H1 (cell line): Measurements from ENCODE around the gene MRPS15. TPM values are rescaled to one million over a fixed set of nuclear protein-coding genes. Genes with fewer than 3 reads are reported as not detected.

Experiments
- CTCF ChIA-PET: fragments of 300-600 bp; sonication (Branson Sonifier 250); formaldehyde crosslinking; loops from one replicate; lab custom pipeline; 2021; ENCODE audit not compliant: partially characterized antibody; lab: Charles Lee
- POLR2A ChIA-PET: fragments of 300-600 bp; sonication (Branson Sonifier 250); formaldehyde crosslinking; loops from one replicate; lab custom pipeline; 2021; ENCODE audit warnings: inconsistent platforms; ENCODE audit not compliant: partially characterized antibody; lab: Charles Lee
- DNase-seq, 2 experiments: peaks; one replicate each; pipeline versions ENCODE4 v3.0.0 to v3.0.0-alpha.2; 2010 to 2022; ENCODE audit warnings: low spot score in 2 of 2, low read depth in 1 of 2, mixed read lengths in 1 of 2
- FAIRE-seq: peaks from 2 replicates; lab custom pipeline; 2011; peaks lifted over from hg19 to GRCh38; lab: Jason Lieb, UNC
- H2AFZ ChIP-seq: 2 replicates; pipeline ENCODE4 v1.8.1; 2012; ENCODE audit warnings: low read length, inconsistent platforms
- H2AK5ac ChIP-seq: 2 replicates; pipeline ENCODE4 v1.6.1; 2013; ENCODE audit warnings: low read depth, low read length
- H2BK120ac ChIP-seq: replicated peaks from 2 replicates; pipeline ENCODE3; 2013; ENCODE audit warnings: low read depth, low read length, inconsistent platforms
- H2BK12ac ChIP-seq: 2 replicates; pipeline ENCODE4 v1.6.1; 2013; ENCODE audit warnings: low read depth, low read length
- H2BK15ac ChIP-seq: 2 replicates; pipeline ENCODE4 v1.6.1; 2013; ENCODE audit warnings: low read length
- H2BK20ac ChIP-seq: 2 replicates; pipeline ENCODE4 v1.6.1; 2013; ENCODE audit warnings: low read length
- H2BK5ac ChIP-seq: 2 replicates; pipeline ENCODE4 v1.6.1; 2013; ENCODE audit warnings: low read depth, low read length
- H3K14ac ChIP-seq: 2 replicates; pipeline ENCODE4 v1.6.1; 2013; ENCODE audit warnings: inconsistent platforms; ENCODE audit not compliant: insufficient read length
- H3K18ac ChIP-seq: 2 replicates; pipeline ENCODE4 v1.6.1; 2013; ENCODE audit warnings: low read length; ENCODE audit errors: extremely low read depth
- H3K23ac ChIP-seq: 2 replicates; pipeline ENCODE4 v1.6.1; 2013; ENCODE audit warnings: inconsistent platforms; ENCODE audit not compliant: insufficient read length
- H3K23me2 ChIP-seq: 2 replicates; pipeline ENCODE4 v1.6.1; 2013; ENCODE audit warnings: low read depth, low read length
- H3K27ac ChIP-seq: 2 replicates; pipeline ENCODE4 v1.6.1; 2011; ENCODE audit warnings: low read depth, low read length, inconsistent platforms
- H3K27me3 ChIP-seq, 4 experiments: replicated peaks in 1 of 4; 1 replicate in 1 of 4; 2 replicates in 3 of 4; pipeline versions ENCODE4 v1.6.1 to v1.8.1; 2011 to 2013; ENCODE audit warnings: low read length in 3 of 4, mild to moderate bottlenecking in 3 of 4, inconsistent platforms in 2 of 4, mixed read lengths in 2 of 4, moderate library complexity in 1 of 4; ENCODE audit not compliant: control insufficient read depth in 3 of 4, insufficient read depth in 3 of 4; ENCODE audit errors: extremely low read depth in 1 of 4
- H3K36me3 ChIP-seq, 4 experiments: 2 replicates each; pipeline versions ENCODE4 v1.6.1 to v1.8.1; 2011 to 2013; ENCODE audit warnings: mild to moderate bottlenecking in 4 of 4, low read length in 3 of 4, moderate library complexity in 2 of 4, control low read depth in 1 of 4, inconsistent platforms in 1 of 4; ENCODE audit not compliant: insufficient read depth in 4 of 4, control insufficient read depth in 2 of 4
- H3K4ac ChIP-seq: replicated peaks from 2 replicates; pipeline ENCODE3; 2013; ENCODE audit warnings: low read length, low read depth, mixed read lengths, inconsistent platforms; ENCODE audit not compliant: insufficient read length
- H3K4me1 ChIP-seq, 4 experiments: replicated peaks in 1 of 4; 1 replicate in 1 of 4; 2 replicates in 3 of 4; pipeline versions ENCODE4 v1.6.1 to v1.8.1; 2011 to 2013; ENCODE audit warnings: low read length in 3 of 4, inconsistent platforms in 2 of 4, mixed read lengths in 1 of 4; ENCODE audit not compliant: insufficient read depth in 4 of 4, control insufficient read depth in 3 of 4
- H3K4me2 ChIP-seq, 2 experiments: 2 replicates each; pipeline versions ENCODE4 v1.6.1 to v1.8.1; 2011 to 2013; ENCODE audit warnings: low read depth in 2 of 2, low read length in 2 of 2, control low read depth in 1 of 2, inconsistent platforms in 1 of 2, mild to moderate bottlenecking in 1 of 2; ENCODE audit not compliant: insufficient read depth in 1 of 2
- H3K4me3 ChIP-seq, 4 experiments: fragments of 200-600, 300-600 bp in 1 of 4; sonication (generic), shearing (Covaris generic), sonication (Bioruptor Twin) in 1 of 4; 2 replicates each; pipeline versions ENCODE4 v1.5.1 to v1.8.1; 2011 to 2016; ENCODE audit warnings: low read length in 4 of 4, low read depth in 3 of 4, control low read depth in 2 of 4, inconsistent platforms in 2 of 4, mild to moderate bottlenecking in 2 of 4, mixed read lengths in 1 of 4, moderate library complexity in 1 of 4; ENCODE audit not compliant: insufficient read depth in 2 of 4; ENCODE audit errors: extremely low read depth in 1 of 4
- H3K56ac ChIP-seq: replicated peaks from 2 replicates; pipeline ENCODE3; 2013; ENCODE audit warnings: low read depth, mild to moderate bottlenecking, mixed read lengths, low read length, inconsistent platforms; ENCODE audit not compliant: insufficient read length
- H3K79me1 ChIP-seq: 2 replicates; pipeline ENCODE4 v1.6.1; 2013; ENCODE audit warnings: low read depth, low read length, control low read depth
- H3K79me2 ChIP-seq, 2 experiments: 2 replicates each; pipeline versions ENCODE4 v1.6.1 to v1.8.1; 2012 to 2013; ENCODE audit warnings: low read length in 2 of 2, mild to moderate bottlenecking in 2 of 2, inconsistent platforms in 1 of 2; ENCODE audit not compliant: insufficient read depth in 2 of 2, control insufficient read depth in 1 of 2
- H3K9ac ChIP-seq, 4 experiments: replicated peaks in 1 of 4; 1 replicate in 1 of 4; 2 replicates in 3 of 4; pipeline versions ENCODE4 v1.6.1 to v1.8.1; 2011 to 2013; ENCODE audit warnings: low read depth in 3 of 4, low read length in 3 of 4, control low read depth in 2 of 4, mild to moderate bottlenecking in 2 of 4, moderate library complexity in 2 of 4, inconsistent platforms in 1 of 4; ENCODE audit errors: extremely low read depth in 1 of 4
- H3K9me3 ChIP-seq, 2 experiments: 2 replicates each; pipeline versions ENCODE4 v1.6.1 to v1.8.1; 2012 to 2013; ENCODE audit warnings: mild to moderate bottlenecking in 2 of 2, moderate library complexity in 2 of 2, control low read depth in 1 of 2, inconsistent platforms in 1 of 2, low read depth in 1 of 2, low read length in 1 of 2, mixed read lengths in 1 of 2; ENCODE audit not compliant: insufficient read depth in 2 of 2
- H4K20me1 ChIP-seq, 2 experiments: replicated peaks in 1 of 2; 2 replicates each; pipeline versions ENCODE3 to v1.8.1; 2011 to 2013; ENCODE audit warnings: inconsistent platforms in 2 of 2, low read length in 2 of 2, mild to moderate bottlenecking in 1 of 2; ENCODE audit not compliant: insufficient read depth in 2 of 2, control insufficient read depth in 1 of 2
- H4K5ac ChIP-seq: 2 replicates; pipeline ENCODE4 v1.6.1; 2013; ENCODE audit warnings: low read length, low read depth, mixed read lengths, inconsistent platforms; ENCODE audit not compliant: insufficient read length
- H4K8ac ChIP-seq: 2 replicates; pipeline ENCODE4 v1.8.0; 2013; ENCODE audit warnings: mild to moderate bottlenecking, moderate library complexity, low read length, inconsistent platforms; ENCODE audit not compliant: insufficient read depth; ENCODE audit errors: extremely low read depth
- H4K91ac ChIP-seq: replicated peaks from 2 replicates; pipeline ENCODE3; 2013; ENCODE audit warnings: low read length, mixed read lengths, inconsistent platforms; ENCODE audit not compliant: insufficient read length
- BCL11A ChIP-seq, 2 experiments: IDR thresholded peaks; one replicate each; pipeline ENCODE4 v1.6.1; 2011; ENCODE audit warnings: low read depth in 2 of 2, low read length in 2 of 2, mild to moderate bottlenecking in 2 of 2
- CBX8 ChIP-seq: fragments of 300-800, 300-1000 bp; sonication (generic); IDR thresholded peaks from 2 replicates; pipeline ENCODE4 v1.7.1; 2016; ENCODE audit warnings: low read depth, low read length, borderline replicate concordance
- CHD1 ChIP-seq: IDR thresholded peaks from 2 replicates; pipeline ENCODE4 v1.6.1; 2012; ENCODE audit warnings: low read depth, low read length, improper control_type of control experiment
- CHD2 ChIP-seq: IDR thresholded peaks from 2 replicates; pipeline ENCODE4 v1.6.1; 2012; ENCODE audit warnings: low read length, improper control_type of control experiment
- CREB1 ChIP-seq: IDR thresholded peaks from 2 replicates; pipeline ENCODE4 v1.6.1; 2012; ENCODE audit warnings: inconsistent platforms
- FOSL1 ChIP-seq: IDR thresholded peaks from 2 replicates; pipeline ENCODE4 v1.6.1; 2011; ENCODE audit warnings: mild to moderate bottlenecking, low read depth, low read length, moderate library complexity; ENCODE audit not compliant: insufficient read depth
- JUN ChIP-seq: IDR thresholded peaks from 2 replicates; pipeline ENCODE4 v1.6.1; 2011; ENCODE audit warnings: low read depth, mild to moderate bottlenecking, improper control_type of control experiment, low read length
- NANOG ChIP-seq: IDR thresholded peaks from 2 replicates; pipeline ENCODE4 v1.6.1; 2011; ENCODE audit warnings: low read length, low read depth, mild to moderate bottlenecking, inconsistent platforms; ENCODE audit not compliant: insufficient read depth, poor library complexity, severe bottlenecking
- SAP30 ChIP-seq: fragments of 300-600 bp; sonication (generic); IDR thresholded peaks from 2 replicates; pipeline ENCODE4 v1.7.1; 2012; ENCODE audit warnings: low read length, moderate library complexity, mild to moderate bottlenecking, inconsistent platforms; ENCODE audit not compliant: insufficient read depth, insufficient replicate concordance
- SP2 ChIP-seq: IDR thresholded peaks from 2 replicates; pipeline ENCODE4 v1.6.1; 2012; ENCODE audit warnings: mild to moderate bottlenecking, low read length, inconsistent platforms
- WGBS, 2 experiments: shearing (Covaris generic) in 1 of 2; methylation state at CpG; one replicate each; pipeline versions ENCODE4 v1.1.6 to v1.1.7; 2013 to 2015; ENCODE audit warnings: low lambda C conversion rate in 2 of 2, mixed read lengths in 2 of 2, inconsistent platforms in 1 of 2, low coverage in 1 of 2, missing lambda C conversion rate in 1 of 2; ENCODE audit not compliant: insufficient replicate concordance in 2 of 2, insufficient coverage in 1 of 2, insufficient read length in 1 of 2; ENCODE audit errors: extremely low coverage in 1 of 2, missing lambda C conversion rate in 1 of 2; 5-methylcytosine and 5-hydroxymethylcytosine counted together
- polyA plus RNA-seq, 7 experiments: library from polyadenylated mRNA; depleted of rRNA in 3 of 7; stranded (reverse) in 5 of 7; unstranded in 2 of 7; fragments of >200 nt in 5 of 7; fragments of 200-250 nt in 2 of 7; gene quantifications; 1 replicate in 5 of 7; 2 replicates in 1 of 7; 4 replicates in 1 of 7; pipeline versions ENCODE4 v1.2.1 to v1.2.3, GENCODE V29; 2011 to 2013; ENCODE audit warnings: missing spikeins in 2 of 7, mixed read lengths in 2 of 7
- total RNA-seq: library from RNA; stranded (reverse); fragmentation: NEBNext Ultra II Directional; extraction: Animal tissue kit (Norgen Biotek cat#: 25700); gene quantifications from 2 replicates; pipeline ENCODE4 v1.2.1, GENCODE V29; 2021
- TF ChIP-seq, protein P1 (sequence below), 3 experiments: IDR thresholded peaks; 1 replicate in 2 of 3; 2 replicates in 1 of 3; pipeline versions ENCODE4 v1.5.1 to v1.6.1; 2011; ENCODE audit warnings: low read length in 3 of 3, mild to moderate bottlenecking in 3 of 3, inconsistent platforms in 2 of 3, low read depth in 1 of 3, moderate library complexity in 1 of 3; ENCODE audit not compliant: insufficient read depth in 1 of 3; ENCODE audit errors: control extremely low read depth in 1 of 3

The MRPS15 gene
- total and polyA plus RNA-seq, 2 of the 8 experiments (the other 6 are each of a cell fraction or from before 2014, with no cell fraction given) = 53.6 to 129 TPM

- CTCF ChIA-PET = interaction anchor here (0.7 to 1.8 kb wide), 4 partner anchors 12 to 1511 kb away, joined by 3 to 5 read pairs (median 4); no protein-coding TSS in a partner anchor
- Histone ChIP-seq H2BK20ac (no peak overlapping the region), H2BK15ac (no peak overlapping the region)
- TF ChIP-seq CREB1 = no peak
- TF ChIP-seq NANOG = no peak
- no peak for TF ChIP-seq SAP30
- TF ChIP-seq BCL11A (IDR thresholded peaks at IDR 0.05; ENCODE audit: low read depth in 2 of 2, low read length in 2 of 2) = no peak
- TF ChIP-seq CHD1 = no peak
- no peak for TF ChIP-seq SP2
- no peak for TF ChIP-seq CHD2
- TF ChIP-seq, protein P1, sequence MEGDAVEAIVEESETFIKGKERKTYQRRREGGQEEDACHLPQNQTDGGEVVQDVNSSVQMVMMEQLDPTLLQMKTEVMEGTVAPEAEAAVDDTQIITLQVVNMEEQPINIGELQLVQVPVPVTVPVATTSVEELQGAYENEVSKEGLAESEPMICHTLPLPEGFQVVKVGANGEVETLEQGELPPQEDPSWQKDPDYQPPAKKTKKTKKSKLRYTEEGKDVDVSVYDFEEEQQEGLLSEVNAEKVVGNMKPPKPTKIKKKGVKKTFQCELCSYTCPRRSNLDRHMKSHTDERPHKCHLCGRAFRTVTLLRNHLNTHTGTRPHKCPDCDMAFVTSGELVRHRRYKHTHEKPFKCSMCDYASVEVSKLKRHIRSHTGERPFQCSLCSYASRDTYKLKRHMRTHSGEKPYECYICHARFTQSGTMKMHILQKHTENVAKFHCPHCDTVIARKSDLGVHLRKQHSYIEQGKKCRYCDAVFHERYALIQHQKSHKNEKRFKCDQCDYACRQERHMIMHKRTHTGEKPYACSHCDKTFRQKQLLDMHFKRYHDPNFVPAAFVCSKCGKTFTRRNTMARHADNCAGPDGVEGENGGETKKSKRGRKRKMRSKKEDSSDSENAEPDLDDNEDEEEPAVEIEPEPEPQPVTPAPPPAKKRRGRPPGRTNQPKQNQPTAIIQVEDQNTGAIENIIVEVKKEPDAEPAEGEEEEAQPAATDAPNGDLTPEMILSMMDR (IDR thresholded peaks at IDR 0.05; ENCODE audit: control extremely low read depth in 1 of 3, insufficient read depth in 1 of 3, low read depth in 1 of 3, low read length in 3 of 3) = no peak
- TF ChIP-seq CBX8 = no peak
- no peak for TF ChIP-seq FOSL1
- no peak for TF ChIP-seq JUN
These were observed 15.4 kb upstream of the MRPS15 start for GRCh38 chr1:36479505-36480051.

More at GRCh38 chr1:36479505-36480051, 15.4 kb upstream of the MRPS15 start:
- H2AK5ac ChIP-seq = no peak overlapping the region
- no peak overlapping the region for H3K18ac ChIP-seq
- H3K14ac ChIP-seq = no peak overlapping the region
- no peak overlapping the region for H4K8ac ChIP-seq
- H3K79me1 ChIP-seq = no peaks in the 10 kb centered on the region
- H3K4me1 ChIP-seq = peaks cover 0 to 2% (median 0%) of the 10 kb centered on the region in 4 experiments; a peak in 2 of 7 replicates
- no peaks in the 10 kb centered on the region for H3K9me3 ChIP-seq
- H3K4me2 ChIP-seq = no peak overlapping the region
- no peak overlapping the region for H4K5ac ChIP-seq
- no peak overlapping the region for H2BK5ac ChIP-seq
- no peaks in the 10 kb centered on the region for H3K23me2 ChIP-seq
- H3K27me3 ChIP-seq = no peaks in the 10 kb centered on the region
- H3K4ac ChIP-seq = no peak overlapping the region
- H2BK120ac ChIP-seq = no peak overlapping the region
- no peak overlapping the region for H3K27ac ChIP-seq
- H3K23ac ChIP-seq = no peak overlapping the region
- POLR2A ChIA-PET = interaction anchor here (1.3 to 1.6 kb wide), 2 partner anchors 9 to 16 kb away, joined by 5 to 10 read pairs; partner anchors contain the start of gene MRPS15
- no peaks in the 10 kb centered on the region for H3K36me3 ChIP-seq
- H2BK12ac ChIP-seq = no peak overlapping the region
- no peak overlapping the region for H3K4me3 ChIP-seq
- no peak overlapping the region for H2AFZ ChIP-seq
- H3K79me2 ChIP-seq = no peaks in the 10 kb centered on the region
- no peak overlapping the region for H4K91ac ChIP-seq
- no peak overlapping the region for H3K56ac ChIP-seq
- no peaks in the 10 kb centered on the region for H4K20me1 ChIP-seq
- no peak overlapping the region for H3K9ac ChIP-seq
- DNase-seq (no peak), FAIRE-seq (no peak)
- WGBS, 2 experiments = 84% methylated on average over 2 of the region's 2 CpGs; no CpG with 5 or more reads in 1 of the 2 experiments
